ENCODE measurements around the gene FRY. TPM values are rescaled to one million over a fixed set of nuclear protein-coding genes. Genes with fewer than 3 reads are reported as not detected.
A peak's percentile ranks its signal among the peaks of the same experiment; 100 is the strongest.

The FRY gene
- total RNA-seq, 1 donor from 2014 or later, result 75.6 TPM

- DNase-seq, result no peak
Measured at GRCh38 chr13:32224916-32225315, 193.3 kb downstream of the FRY start.

GRCh38 chr13:32225481-32225931 lies 193.9 kb downstream of the FRY start:
- DNase-seq, result no peak

GRCh38 chr13:32228330-32229041 lies 196.9 kb downstream of the FRY start:
- no peak for DNase-seq

- no peak for DNase-seq
Measured at GRCh38 chr13:32229443-32229842, 197.9 kb downstream of the FRY start.

GRCh38 chr13:32232263-32232662 lies 200.7 kb downstream of the FRY start:
- DNase-seq, result no peak

- DNase-seq, result no peak
Measured at GRCh38 chr13:32233062-32233461, 201.5 kb downstream of the FRY start.

GRCh38 chr13:32234914-32235313 lies 203.3 kb downstream of the FRY start:
- no peak for DNase-seq

- no peak for DNase-seq
Measured at GRCh38 chr13:32237681-32238080, 206.1 kb downstream of the FRY start.

GRCh38 chr13:32243695-32244094 lies 212.1 kb downstream of the FRY start:
- no peak for DNase-seq

GRCh38 chr13:32245555-32245954 lies 214.0 kb downstream of the FRY start:
- DNase-seq, result no peak

GRCh38 chr13:32246468-32246867 lies 214.9 kb downstream of the FRY start:
- no peak for DNase-seq

- DNase-seq, result no peak
Measured at GRCh38 chr13:32247887-32248286, 216.3 kb downstream of the FRY start.

- DNase-seq, result no peak
Measured at GRCh38 chr13:32248801-32249200, 217.2 kb downstream of the FRY start.

GRCh38 chr13:32252812-32253438 lies 221.4 kb downstream of the FRY start:
- no peak for DNase-seq

- no peak for DNase-seq
Measured at GRCh38 chr13:32253911-32254399, 222.4 kb downstream of the FRY start.

- no peak for DNase-seq
Measured at GRCh38 chr13:32254416-32254815, 222.8 kb downstream of the FRY start.

- DNase-seq, result no peak
Measured at GRCh38 chr13:32254916-32255723, 223.5 kb downstream of the FRY start.

GRCh38 chr13:32255724-32256109 lies 224.1 kb downstream of the FRY start:
- DNase-seq, result no peak

GRCh38 chr13:32256243-32256642 lies 224.7 kb downstream of the FRY start:
- DNase-seq, result no peak

GRCh38 chr13:32257649-32258048 lies 226.1 kb downstream of the FRY start:
- no peak for DNase-seq

GRCh38 chr13:32259116-32259515 lies 227.5 kb downstream of the FRY start:
- DNase-seq, result no peak

- peak; percentile 59 for DNase-seq
Measured at GRCh38 chr13:32261567-32261966, 230.0 kb downstream of the FRY start.

GRCh38 chr13:32262165-32262564 lies 230.6 kb downstream of the FRY start:
- DNase-seq, result no peak

Measured in occipital lobe (tissue), 2 donors.